ENCODE measurements around the gene SLC25A21. TPM values are rescaled to one million over a fixed set of nuclear protein-coding genes. Genes with fewer than 3 reads are reported as not detected.
"Not testable (repeated sequence)": the region's sequence is repeated elsewhere in the genome, so short reads cannot be mapped to it uniquely, and the experiment has no call there.

The SLC25A21 gene
- total RNA-seq, 2 experiments from 2014 or later = not detected

DNA sequence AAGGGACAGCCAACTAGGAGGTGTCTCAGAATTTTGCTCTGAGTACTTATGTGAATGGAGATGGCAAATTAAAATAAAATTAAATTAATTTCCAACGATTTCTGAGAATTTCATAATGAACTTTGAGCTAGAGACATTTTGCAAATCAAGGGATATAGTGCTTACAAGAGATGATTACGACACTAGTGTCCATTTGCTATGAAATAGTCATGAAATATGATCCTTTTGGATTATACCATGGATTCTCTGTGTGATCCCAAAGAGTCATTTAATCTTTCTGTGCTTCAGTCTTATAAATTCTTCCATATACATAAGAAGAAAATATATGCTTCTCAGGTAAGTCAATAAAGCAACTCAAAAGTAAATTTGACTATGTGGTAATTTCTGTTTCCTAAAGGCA lies 240.6 kb downstream of the SLC25A21 start:
- H3K36me3 Mint-ChIP-seq (ENCODE audit: low read depth) = no peaks in the 10 kb centered on the region
- DNase-seq = no peak
- intact Hi-C loops (cut with micrococcal nuclease) = no loop called here
- no peaks in the 10 kb centered on the region for H3K4me1 Mint-ChIP-seq (ENCODE audit: low read depth)
- no peaks in the 10 kb centered on the region for H3K9me3 Mint-ChIP-seq
- H3K4me3 Mint-ChIP-seq = no peak overlapping the region
- H3K27ac Mint-ChIP-seq = no peak overlapping the region
- CTCF ChIA-PET = no interaction called here
- H3K27me3 Mint-ChIP-seq (ENCODE audit: low read depth) = peaks cover 3% of the 10 kb centered on the region

DNA sequence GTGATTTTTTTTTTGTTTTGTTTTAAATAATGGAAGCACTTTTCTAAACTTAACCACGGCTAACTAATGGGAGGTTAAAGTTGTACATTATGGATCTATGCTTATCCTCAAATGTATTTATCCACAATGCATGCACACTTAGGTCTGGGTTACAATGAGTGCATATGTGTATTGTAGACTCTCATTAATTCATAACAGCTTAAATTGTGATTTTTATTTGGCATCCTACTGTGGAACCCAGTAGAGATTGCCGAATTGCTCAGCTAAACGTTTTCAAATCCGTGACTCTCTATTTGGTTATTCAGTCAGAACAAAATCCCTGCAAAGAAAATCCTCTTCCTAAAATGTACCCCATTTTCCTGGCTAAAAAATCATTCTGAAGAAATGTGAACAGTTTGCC lies 244.0 kb downstream of the SLC25A21 start:
- H3K4me1 Mint-ChIP-seq (ENCODE audit: low read depth) = no peaks in the 10 kb centered on the region
- CTCF ChIA-PET = no interaction called here
- DNase-seq = no peak

DNA sequence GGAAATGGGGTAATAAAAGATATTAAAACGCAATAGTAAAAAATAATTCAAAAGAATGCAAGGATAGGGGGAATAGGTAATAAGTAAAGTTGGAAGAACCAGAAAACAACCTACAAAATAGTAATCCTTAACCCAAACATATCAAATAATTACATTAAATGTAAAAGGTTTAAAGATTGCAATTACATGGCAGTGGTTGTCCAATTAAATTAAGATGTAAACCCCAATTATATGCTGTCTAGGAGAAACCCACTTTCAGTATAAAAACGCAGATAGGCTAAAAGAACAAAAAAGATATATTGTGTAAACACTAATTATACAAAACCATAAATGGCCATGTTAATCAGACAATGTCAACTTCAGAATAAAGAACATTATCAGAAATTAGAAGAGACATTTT lies 247.3 kb downstream of the SLC25A21 start:
- H3K9me3 Mint-ChIP-seq = no peaks in the 10 kb centered on the region
- no peak overlapping the region for H3K4me3 Mint-ChIP-seq
- no peaks in the 10 kb centered on the region for H3K27me3 Mint-ChIP-seq (ENCODE audit: low read depth)
- intact Hi-C loops (cut with micrococcal nuclease) = no loop called here
- DNase-seq = no peak
- H3K36me3 Mint-ChIP-seq (ENCODE audit: low read depth) = no peaks in the 10 kb centered on the region
- no peaks in the 10 kb centered on the region for H3K4me1 Mint-ChIP-seq (ENCODE audit: low read depth)
- no peak overlapping the region for H3K27ac Mint-ChIP-seq
- CTCF ChIA-PET = no interaction called here

More for the DNA sequence above, 244.0 kb downstream of the SLC25A21 start:
- H3K27ac Mint-ChIP-seq = no peak overlapping the region
- H3K27me3 Mint-ChIP-seq (ENCODE audit: low read depth) = peaks cover 3% of the 10 kb centered on the region
- intact Hi-C loops (cut with micrococcal nuclease) = no loop called here
- H3K9me3 Mint-ChIP-seq = no peaks in the 10 kb centered on the region
- H3K36me3 Mint-ChIP-seq (ENCODE audit: low read depth) = no peaks in the 10 kb centered on the region
- no peak overlapping the region for H3K4me3 Mint-ChIP-seq

DNA sequence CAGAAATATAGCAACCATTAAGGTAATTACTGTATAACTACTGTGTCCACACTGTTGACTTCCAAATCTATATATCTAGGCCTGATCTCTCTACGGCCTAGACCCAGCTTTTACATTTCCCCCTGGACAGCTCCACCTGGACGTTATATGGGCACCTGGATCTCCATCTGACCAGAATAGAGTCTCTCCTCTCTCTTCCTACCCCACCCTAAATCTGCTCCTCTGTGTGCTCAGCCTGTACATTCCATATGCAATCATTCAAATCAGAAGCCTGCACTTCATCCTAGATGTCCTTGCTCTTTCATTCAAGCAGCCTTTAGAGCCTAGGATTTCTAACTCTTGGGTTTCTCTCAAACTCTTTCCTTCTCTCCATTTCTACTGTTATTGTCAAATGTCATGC lies 255.7 kb downstream of the SLC25A21 start:
- H3K36me3 Mint-ChIP-seq (ENCODE audit: low read depth) = no peaks in the 10 kb centered on the region
- intact Hi-C loops (cut with micrococcal nuclease) = no loop called here
- H3K4me1 Mint-ChIP-seq (ENCODE audit: low read depth) = no peaks in the 10 kb centered on the region
- H3K27ac Mint-ChIP-seq = no peak overlapping the region
- CTCF ChIA-PET = no interaction called here
- no peak overlapping the region for H3K4me3 Mint-ChIP-seq
- H3K27me3 Mint-ChIP-seq (ENCODE audit: low read depth) = no peaks in the 10 kb centered on the region
- DNase-seq = no peak
- H3K9me3 Mint-ChIP-seq = no peaks in the 10 kb centered on the region

DNA sequence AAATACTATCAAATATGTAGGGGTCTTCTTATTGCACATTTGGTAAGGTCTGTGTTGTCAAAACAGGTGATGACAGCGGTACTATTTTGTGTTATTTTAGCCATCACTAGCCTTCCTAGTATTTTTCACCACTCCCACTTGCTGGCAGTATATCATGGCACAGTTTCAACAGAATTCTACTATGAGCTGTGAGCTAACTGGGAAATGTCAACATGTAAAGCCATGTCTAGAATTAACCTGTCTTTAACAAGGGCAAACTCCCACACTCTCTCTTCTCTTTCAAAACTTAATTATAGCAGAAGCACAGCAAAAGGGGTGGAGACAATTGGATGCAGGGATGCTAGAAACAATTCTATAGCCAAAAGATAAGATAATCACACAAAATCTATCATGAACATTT lies 257.3 kb downstream of the SLC25A21 start:
- Mint-ChIP-seq H3K27me3 (ENCODE audit: low read depth) (no peaks in the 10 kb centered on the region), H3K9me3 (no peaks in the 10 kb centered on the region), H3K4me1 (ENCODE audit: low read depth) (no peaks in the 10 kb centered on the region), H3K27ac (no peak overlapping the region), H3K4me3 (no peak overlapping the region), H3K36me3 (ENCODE audit: low read depth) (no peaks in the 10 kb centered on the region)
- CTCF ChIA-PET = interaction anchor here (0.6 kb wide), 1 partner anchor 904 kb away, joined by 3 read pairs; no protein-coding TSS in a partner anchor
- intact Hi-C loops (cut with micrococcal nuclease) = no loop called here
- no peak for DNase-seq

DNA sequence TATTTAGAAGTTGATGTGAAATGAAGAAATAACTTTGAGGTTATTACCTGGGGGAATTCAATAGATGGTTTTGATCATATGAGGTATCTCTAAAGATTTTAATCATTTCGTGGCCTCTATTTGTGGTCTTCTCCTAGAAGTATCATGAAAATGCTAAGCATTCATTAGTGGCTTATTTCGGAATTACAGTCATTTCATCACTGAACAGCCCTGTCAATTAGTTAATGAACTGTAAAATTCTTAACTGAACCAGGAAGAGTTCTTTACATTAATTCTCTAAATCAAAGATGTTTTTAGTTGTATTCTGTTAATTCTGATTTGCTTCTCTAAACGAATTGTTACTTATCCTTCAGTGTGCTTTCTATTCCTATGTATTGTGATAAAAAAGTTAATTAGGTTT lies 261.8 kb downstream of the SLC25A21 start:
- intact Hi-C loops (cut with micrococcal nuclease) = no loop called here
- CTCF ChIA-PET = no interaction called here
- no peaks in the 10 kb centered on the region for H3K27me3 Mint-ChIP-seq (ENCODE audit: low read depth)
- DNase-seq = no peak
- no peak overlapping the region for H3K27ac Mint-ChIP-seq
- no peak overlapping the region for H3K4me3 Mint-ChIP-seq
- no peaks in the 10 kb centered on the region for H3K4me1 Mint-ChIP-seq (ENCODE audit: low read depth)
- H3K9me3 Mint-ChIP-seq = no peaks in the 10 kb centered on the region
- H3K36me3 Mint-ChIP-seq (ENCODE audit: low read depth) = no peaks in the 10 kb centered on the region

DNA sequence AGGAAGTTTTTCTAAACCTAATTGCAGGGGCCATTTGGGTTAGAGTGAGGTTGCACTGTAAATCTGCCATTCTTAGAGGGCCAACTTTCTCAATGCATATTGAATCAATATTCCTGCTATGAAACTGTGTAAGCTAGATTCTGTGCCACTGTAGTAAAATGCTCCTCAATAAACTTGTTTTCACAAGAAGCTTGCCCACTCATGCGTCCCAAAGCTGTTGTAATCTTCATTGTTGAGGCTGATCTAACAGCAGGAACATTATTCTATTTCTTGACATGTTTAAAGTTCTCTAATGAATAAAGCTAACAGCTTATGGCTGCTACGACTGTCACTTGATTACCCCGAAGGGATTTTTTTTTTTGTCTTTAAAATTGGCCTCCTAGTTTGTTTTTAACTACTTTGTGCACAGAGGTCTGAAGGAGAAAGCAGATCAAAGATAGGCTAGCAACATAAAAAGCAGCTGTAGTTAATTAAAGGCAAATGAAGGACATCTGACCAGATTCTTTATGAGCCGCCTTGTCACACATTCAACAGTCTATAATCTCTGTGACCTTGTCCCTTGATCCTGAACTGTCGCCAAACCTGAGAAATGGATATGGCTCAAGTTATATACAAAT lies 267.0 kb downstream of the SLC25A21 start:
- CTCF ChIA-PET = no interaction called here
- no peak overlapping the region for H3K27ac Mint-ChIP-seq
- H3K27me3 Mint-ChIP-seq (ENCODE audit: low read depth) = no peaks in the 10 kb centered on the region
- H3K4me3 Mint-ChIP-seq = no peak overlapping the region
- no peaks in the 10 kb centered on the region for H3K36me3 Mint-ChIP-seq (ENCODE audit: low read depth)
- H3K4me1 Mint-ChIP-seq (ENCODE audit: low read depth) = no peaks in the 10 kb centered on the region
- intact Hi-C loops (cut with micrococcal nuclease) = no loop called here
- no peak for DNase-seq
- H3K9me3 Mint-ChIP-seq = peaks cover 2% of the 10 kb centered on the region

DNA sequence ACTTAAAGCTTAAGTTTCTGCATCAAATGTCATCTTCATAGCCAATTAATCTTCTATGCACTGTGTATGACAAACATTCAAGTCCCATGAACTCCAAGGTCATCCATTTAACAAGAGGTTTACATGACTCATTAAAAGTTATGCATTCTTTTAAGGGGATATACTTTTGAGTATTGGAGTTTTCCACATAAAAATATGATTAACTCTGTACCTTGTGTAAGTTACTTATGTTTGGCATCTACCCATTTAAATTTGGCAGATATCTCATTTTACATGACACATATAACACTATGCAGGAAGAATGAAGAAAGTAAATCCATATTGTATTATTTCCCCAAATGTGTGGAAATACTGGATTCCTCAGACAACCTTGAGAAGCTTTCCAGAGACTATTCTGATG lies 270.5 kb downstream of the SLC25A21 start:
- intact Hi-C loops (cut with micrococcal nuclease) = no loop called here
- H3K27me3 Mint-ChIP-seq (ENCODE audit: low read depth) = no peaks in the 10 kb centered on the region
- no peak overlapping the region for H3K4me3 Mint-ChIP-seq
- CTCF ChIA-PET = no interaction called here
- H3K36me3 Mint-ChIP-seq (ENCODE audit: low read depth) = no peaks in the 10 kb centered on the region
- no peak for DNase-seq
- H3K9me3 Mint-ChIP-seq = peaks cover 2% of the 10 kb centered on the region
- no peak overlapping the region for H3K27ac Mint-ChIP-seq
- no peaks in the 10 kb centered on the region for H3K4me1 Mint-ChIP-seq (ENCODE audit: low read depth)

DNA sequence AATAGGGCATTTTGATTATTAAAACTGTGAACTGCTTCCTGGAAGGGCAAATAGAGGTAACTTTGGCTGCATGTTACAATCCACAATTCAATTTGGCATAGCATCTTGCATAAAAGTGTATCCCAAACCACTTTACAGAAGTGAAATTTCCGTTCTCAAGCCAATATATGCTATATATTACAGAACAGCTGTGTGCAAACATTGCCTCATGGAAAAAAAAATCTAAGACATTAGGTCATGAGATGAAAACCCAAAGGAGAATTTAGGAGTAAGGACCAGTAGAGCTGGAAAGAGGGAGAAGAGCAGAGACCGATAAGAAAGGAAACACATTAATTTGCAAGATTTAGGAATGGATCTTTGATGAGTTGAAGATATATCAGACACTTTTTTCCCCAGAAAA lies 271.6 kb downstream of the SLC25A21 start:
- Mint-ChIP-seq H3K4me3 (no peak overlapping the region), H3K27ac (no peak overlapping the region), H3K36me3 (ENCODE audit: low read depth) (no peaks in the 10 kb centered on the region), H3K27me3 (ENCODE audit: low read depth) (no peaks in the 10 kb centered on the region), H3K9me3 (peaks cover 2% of the 10 kb centered on the region), H3K4me1 (ENCODE audit: low read depth) (no peaks in the 10 kb centered on the region)
- CTCF ChIA-PET = no interaction called here
- DNase-seq = no peak
- intact Hi-C loops (cut with micrococcal nuclease) = no loop called here

DNA sequence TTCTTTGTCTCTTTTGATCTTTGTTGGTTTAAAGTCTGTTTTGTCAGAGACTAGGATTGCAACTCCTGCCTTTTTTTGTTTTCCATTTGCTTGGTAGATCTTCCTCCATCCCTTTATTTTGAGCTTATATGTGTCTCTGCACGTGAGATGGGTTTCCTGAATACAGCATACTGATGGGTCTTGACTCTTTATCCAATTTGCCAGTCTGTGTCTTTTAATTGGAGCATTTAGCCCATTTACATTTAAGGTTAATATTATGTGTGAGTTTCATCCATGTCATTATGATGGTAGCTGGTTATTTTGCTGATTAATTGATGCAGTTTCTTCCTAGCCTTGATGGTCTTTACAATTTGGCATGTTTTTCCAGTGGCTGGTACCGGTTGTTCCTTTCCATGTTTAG lies 276.1 kb downstream of the SLC25A21 start:
- H3K27me3 Mint-ChIP-seq (ENCODE audit: low read depth); intact Hi-C loops (cut with micrococcal nuclease): not testable (repeated sequence)

DNA sequence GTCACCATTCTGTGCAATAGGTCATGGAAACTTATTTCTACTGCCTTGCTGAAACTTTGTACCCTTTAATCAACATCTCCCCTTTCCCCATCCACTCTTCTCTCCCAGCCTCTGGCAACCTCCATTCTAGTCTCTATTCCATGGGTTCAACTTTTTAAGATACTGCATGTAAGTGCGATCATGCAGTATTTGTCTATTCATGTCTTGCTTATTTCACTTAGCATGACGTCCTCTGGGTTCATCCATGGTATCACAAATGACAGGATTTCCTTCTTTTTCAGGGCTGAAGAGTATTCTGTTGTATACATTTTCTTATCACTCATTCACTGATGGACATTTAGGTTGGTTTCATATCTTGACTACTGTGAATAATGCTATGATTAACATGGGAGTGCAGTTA lies 288.4 kb downstream of the SLC25A21 start:
- Mint-ChIP-seq H3K27ac (no peak overlapping the region), H3K4me3 (no peak overlapping the region), H3K4me1 (ENCODE audit: low read depth) (no peaks in the 10 kb centered on the region), H3K27me3 (ENCODE audit: low read depth) (no peaks in the 10 kb centered on the region), H3K9me3 (peaks cover 3% of the 10 kb centered on the region), H3K36me3 (ENCODE audit: low read depth) (no peaks in the 10 kb centered on the region)
- intact Hi-C loops (cut with micrococcal nuclease) = no loop called here
- CTCF ChIA-PET = no interaction called here
- no peak for DNase-seq

More for the DNA sequence above, 276.1 kb downstream of the SLC25A21 start:
- H3K36me3 Mint-ChIP-seq (ENCODE audit: low read depth); H3K4me3 Mint-ChIP-seq; H3K9me3 Mint-ChIP-seq; DNase-seq; H3K27ac Mint-ChIP-seq; CTCF ChIA-PET; H3K4me1 Mint-ChIP-seq (ENCODE audit: low read depth): not testable (repeated sequence)

DNA sequence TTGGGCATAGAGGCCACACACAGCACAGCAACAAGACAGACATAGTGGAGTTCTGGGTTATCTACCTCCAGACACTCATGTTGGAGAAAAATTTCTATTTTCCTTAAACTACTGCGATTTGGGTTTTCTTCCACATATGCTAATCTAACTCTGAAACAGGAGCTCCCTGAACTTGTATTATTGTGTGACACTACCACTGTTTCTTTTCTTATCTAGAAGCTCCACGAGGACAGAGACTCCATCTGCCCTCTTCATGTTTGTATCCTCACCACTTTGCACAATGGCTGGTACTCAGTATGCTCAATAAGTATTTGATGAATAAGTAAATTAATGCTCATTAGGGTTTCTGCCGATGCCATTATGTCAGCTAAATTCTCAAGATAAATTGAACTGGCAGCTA lies 292.1 kb downstream of the SLC25A21 start:
- DNase-seq = no peak

DNA sequence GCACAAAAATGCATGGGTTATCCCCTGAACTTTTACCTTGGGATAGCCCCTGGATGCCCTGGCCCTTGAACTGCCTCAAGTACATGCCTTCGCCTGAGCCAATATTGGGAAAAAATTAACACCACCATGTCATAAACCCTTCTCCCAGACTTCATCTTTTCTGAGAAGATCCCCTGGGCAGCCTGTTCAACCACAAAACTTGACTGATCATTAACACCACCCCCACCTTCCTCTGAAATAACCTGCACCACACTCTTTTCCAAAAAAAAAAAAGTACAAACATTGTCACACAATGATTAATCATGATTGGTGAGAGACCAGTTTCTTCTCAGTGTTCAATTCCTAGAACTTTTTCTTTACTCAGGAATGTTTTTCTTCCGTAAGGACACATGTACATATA lies 292.8 kb downstream of the SLC25A21 start:
- H3K4me1 Mint-ChIP-seq (ENCODE audit: low read depth) = no peaks in the 10 kb centered on the region
- peaks cover 3% of the 10 kb centered on the region for H3K9me3 Mint-ChIP-seq
- H3K36me3 Mint-ChIP-seq (ENCODE audit: low read depth) = no peaks in the 10 kb centered on the region
- no peak overlapping the region for H3K4me3 Mint-ChIP-seq
- intact Hi-C loops (cut with micrococcal nuclease) = no loop called here
- CTCF ChIA-PET = no interaction called here
- no peak overlapping the region for H3K27ac Mint-ChIP-seq
- DNase-seq = no peak
- H3K27me3 Mint-ChIP-seq (ENCODE audit: low read depth) = peaks cover 2% of the 10 kb centered on the region

More for the DNA sequence above, 292.1 kb downstream of the SLC25A21 start:
- H3K4me3 Mint-ChIP-seq = no peak overlapping the region
- peaks cover 3% of the 10 kb centered on the region for H3K9me3 Mint-ChIP-seq
- H3K27me3 Mint-ChIP-seq (ENCODE audit: low read depth) = peaks cover 2% of the 10 kb centered on the region
- CTCF ChIA-PET = no interaction called here
- H3K36me3 Mint-ChIP-seq (ENCODE audit: low read depth) = no peaks in the 10 kb centered on the region
- H3K4me1 Mint-ChIP-seq (ENCODE audit: low read depth) = no peaks in the 10 kb centered on the region
- intact Hi-C loops (cut with micrococcal nuclease) = no loop called here
- H3K27ac Mint-ChIP-seq = no peak overlapping the region
